ENCODE results near the gene BIRC6.

DNA sequence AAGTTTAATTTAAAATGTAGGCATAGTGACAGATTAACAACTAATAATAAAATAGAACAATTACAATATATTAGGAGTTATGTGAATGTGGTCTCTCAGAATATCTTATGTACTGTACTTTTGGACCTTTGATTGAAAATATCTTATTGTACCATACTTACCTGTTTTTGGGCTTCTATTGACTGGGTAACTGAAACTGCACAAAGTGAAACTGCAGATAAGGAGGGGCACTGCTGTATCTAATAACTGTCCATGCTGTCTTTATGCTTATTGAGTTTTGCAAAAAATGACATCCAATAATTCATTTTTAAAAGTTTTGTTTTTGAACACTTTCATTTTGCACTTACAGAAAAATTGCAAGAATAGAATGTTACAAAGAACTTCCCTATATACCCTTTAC, 19.9 kb downstream of the BIRC6 start:
- TF ChIP-seq, protein P1, sequence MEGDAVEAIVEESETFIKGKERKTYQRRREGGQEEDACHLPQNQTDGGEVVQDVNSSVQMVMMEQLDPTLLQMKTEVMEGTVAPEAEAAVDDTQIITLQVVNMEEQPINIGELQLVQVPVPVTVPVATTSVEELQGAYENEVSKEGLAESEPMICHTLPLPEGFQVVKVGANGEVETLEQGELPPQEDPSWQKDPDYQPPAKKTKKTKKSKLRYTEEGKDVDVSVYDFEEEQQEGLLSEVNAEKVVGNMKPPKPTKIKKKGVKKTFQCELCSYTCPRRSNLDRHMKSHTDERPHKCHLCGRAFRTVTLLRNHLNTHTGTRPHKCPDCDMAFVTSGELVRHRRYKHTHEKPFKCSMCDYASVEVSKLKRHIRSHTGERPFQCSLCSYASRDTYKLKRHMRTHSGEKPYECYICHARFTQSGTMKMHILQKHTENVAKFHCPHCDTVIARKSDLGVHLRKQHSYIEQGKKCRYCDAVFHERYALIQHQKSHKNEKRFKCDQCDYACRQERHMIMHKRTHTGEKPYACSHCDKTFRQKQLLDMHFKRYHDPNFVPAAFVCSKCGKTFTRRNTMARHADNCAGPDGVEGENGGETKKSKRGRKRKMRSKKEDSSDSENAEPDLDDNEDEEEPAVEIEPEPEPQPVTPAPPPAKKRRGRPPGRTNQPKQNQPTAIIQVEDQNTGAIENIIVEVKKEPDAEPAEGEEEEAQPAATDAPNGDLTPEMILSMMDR (IDR thresholded peaks at IDR 0.05), result no peak
- TF ChIP-seq POLR2A (IDR thresholded peaks at IDR 0.05), result no peak

Data from uterus (tissue), 2 donors.